ENCODE results near the gene IQSEC1. TPM values are rescaled to one million over a fixed set of nuclear protein-coding genes. Genes with fewer than 3 reads are reported as not detected.

Gene IQSEC1
- total RNA-seq, 1 experiment from 2014 or later = 13.0 TPM

- Histone ChIP-seq H3K4me1 (ENCODE audit: insufficient read depth, low read length, poor library complexity, severe bottlenecking) (no peaks in the 10 kb centered on the region), H3K36me3 (ENCODE audit: insufficient read depth, low read length, poor library complexity, severe bottlenecking) (no peaks in the 10 kb centered on the region), H3K4me3 (ENCODE audit: low read depth, low read length, poor library complexity, severe bottlenecking) (no peak overlapping the region), H3K27me3 (replicated peaks; ENCODE audit: insufficient read depth, low read depth, low read length, poor library complexity) (no peaks in the 10 kb centered on the region), H3K27ac (ENCODE audit: low read depth, low read length, poor library complexity, severe bottlenecking) (no peak overlapping the region), H3K9me3 (ENCODE audit: low read depth, low read length, poor library complexity, severe bottlenecking) (no peaks in the 10 kb centered on the region)
- intact Hi-C loops (cut with micrococcal nuclease; ENCODE audit: unreplicated experiment) = no loop called here
- DNase-seq (ENCODE audit: low spot score) = no peak
- POLR2A ChIA-PET (ENCODE audit: low non-redundant PET) = no interaction called here
- TF ChIP-seq, protein P1, sequence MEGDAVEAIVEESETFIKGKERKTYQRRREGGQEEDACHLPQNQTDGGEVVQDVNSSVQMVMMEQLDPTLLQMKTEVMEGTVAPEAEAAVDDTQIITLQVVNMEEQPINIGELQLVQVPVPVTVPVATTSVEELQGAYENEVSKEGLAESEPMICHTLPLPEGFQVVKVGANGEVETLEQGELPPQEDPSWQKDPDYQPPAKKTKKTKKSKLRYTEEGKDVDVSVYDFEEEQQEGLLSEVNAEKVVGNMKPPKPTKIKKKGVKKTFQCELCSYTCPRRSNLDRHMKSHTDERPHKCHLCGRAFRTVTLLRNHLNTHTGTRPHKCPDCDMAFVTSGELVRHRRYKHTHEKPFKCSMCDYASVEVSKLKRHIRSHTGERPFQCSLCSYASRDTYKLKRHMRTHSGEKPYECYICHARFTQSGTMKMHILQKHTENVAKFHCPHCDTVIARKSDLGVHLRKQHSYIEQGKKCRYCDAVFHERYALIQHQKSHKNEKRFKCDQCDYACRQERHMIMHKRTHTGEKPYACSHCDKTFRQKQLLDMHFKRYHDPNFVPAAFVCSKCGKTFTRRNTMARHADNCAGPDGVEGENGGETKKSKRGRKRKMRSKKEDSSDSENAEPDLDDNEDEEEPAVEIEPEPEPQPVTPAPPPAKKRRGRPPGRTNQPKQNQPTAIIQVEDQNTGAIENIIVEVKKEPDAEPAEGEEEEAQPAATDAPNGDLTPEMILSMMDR (conservative IDR thresholded peaks at IDR 0.05; ENCODE audit: low read depth, low read length) = no peak
- no peak for TF ChIP-seq EZH2 (IDR thresholded peaks at IDR 0.05; ENCODE audit: borderline replicate concordance, low read depth, low read length, poor library complexity, severe bottlenecking)
- no TSS peak for BruUV-seq (replicated peaks)
- CTCF ChIA-PET = interaction anchor here (0.6 kb wide), 1 partner anchor 10 kb away, joined by 7 read pairs; no protein-coding TSS in a partner anchor
Observed at GRCh38 chr3:13106308-13107001, 33.2 kb upstream of the IQSEC1 start.

DNA sequence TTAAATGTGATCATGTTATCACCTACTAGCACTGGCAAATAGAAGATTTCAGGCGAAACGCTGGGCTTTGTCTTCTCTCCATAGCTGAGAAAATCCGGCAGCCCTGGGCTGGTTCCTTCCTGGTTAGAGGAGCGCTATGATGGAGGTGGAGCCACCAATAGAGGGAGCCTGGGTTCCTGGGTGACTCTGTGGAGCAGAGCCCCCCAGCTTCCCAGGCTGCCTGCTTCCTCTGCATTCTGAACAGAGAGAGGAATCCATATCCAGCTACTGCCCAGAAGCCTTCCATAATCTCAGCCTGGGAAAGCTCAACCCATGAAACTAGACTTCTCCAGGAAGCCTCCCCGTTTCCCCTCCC, 32.6 kb upstream of the IQSEC1 start:
- no peaks in the 10 kb centered on the region for H3K9me3 ChIP-seq (ENCODE audit: low read depth, low read length, poor library complexity, severe bottlenecking)
- no TSS peak for BruUV-seq (replicated peaks)
- H3K27ac ChIP-seq (ENCODE audit: low read depth, low read length, poor library complexity, severe bottlenecking) = no peak overlapping the region
- no peak for TF ChIP-seq EZH2 (IDR thresholded peaks at IDR 0.05; ENCODE audit: borderline replicate concordance, low read depth, low read length, poor library complexity, severe bottlenecking)
- TF ChIP-seq, protein P1 (conservative IDR thresholded peaks at IDR 0.05; ENCODE audit: low read depth, low read length) = no peak
- no peaks in the 10 kb centered on the region for H3K4me1 ChIP-seq (ENCODE audit: insufficient read depth, low read length, poor library complexity, severe bottlenecking)
- no peaks in the 10 kb centered on the region for H3K36me3 ChIP-seq (ENCODE audit: insufficient read depth, low read length, poor library complexity, severe bottlenecking)
- ChIA-PET CTCF (interaction anchor here (0.6 kb wide), 1 partner anchor 9 kb away, joined by 7 read pairs; no protein-coding TSS in a partner anchor), POLR2A (ENCODE audit: low non-redundant PET) (no interaction called here)
- no peak for DNase-seq (ENCODE audit: low spot score)
- intact Hi-C loops (cut with micrococcal nuclease; ENCODE audit: unreplicated experiment) = no loop called here
- H3K27me3 ChIP-seq (replicated peaks; ENCODE audit: insufficient read depth, low read depth, low read length, poor library complexity) = no peaks in the 10 kb centered on the region
- no peak overlapping the region for H3K4me3 ChIP-seq (ENCODE audit: low read depth, low read length, poor library complexity, severe bottlenecking)

DNA sequence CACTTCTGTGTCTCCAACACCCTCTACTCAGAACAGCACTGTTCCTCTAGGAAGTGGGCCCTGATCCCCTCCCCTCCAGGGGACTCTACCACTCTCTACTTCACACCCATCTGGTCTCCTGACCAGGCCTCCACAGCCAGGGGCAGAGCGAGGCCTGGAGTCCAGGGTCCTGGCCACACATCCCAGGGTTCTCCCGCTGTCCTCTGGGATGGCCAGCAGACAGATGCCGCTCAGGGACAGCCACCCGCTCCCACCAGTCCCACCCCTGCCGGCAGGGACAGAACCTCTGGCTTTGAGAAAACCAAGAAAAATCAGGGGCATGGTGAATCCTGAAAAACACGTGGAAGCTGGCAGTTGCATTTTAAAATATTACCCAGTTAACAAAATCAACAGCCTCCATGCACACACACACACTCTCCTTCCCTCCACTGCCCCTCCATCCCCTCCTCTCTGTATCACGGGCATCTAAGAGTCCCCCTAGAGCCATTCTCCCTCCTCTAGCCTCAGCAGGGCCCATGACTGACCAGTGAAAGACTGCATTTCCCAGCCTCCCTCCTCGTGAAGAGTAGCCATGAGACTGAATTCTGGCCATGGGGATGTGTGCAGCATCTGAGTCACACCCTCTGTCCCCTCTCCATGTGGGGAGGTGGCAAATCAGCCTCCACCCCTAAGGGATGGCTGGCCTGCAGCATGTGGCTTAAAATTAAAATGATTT, 32.1 kb upstream of the IQSEC1 start:
- CTCF ChIA-PET = no interaction called here
- POLR2A ChIA-PET (ENCODE audit: low non-redundant PET) = no interaction called here
- Histone ChIP-seq H3K27me3 (replicated peaks; ENCODE audit: insufficient read depth, low read depth, low read length, poor library complexity) (no peaks in the 10 kb centered on the region), H3K4me1 (ENCODE audit: insufficient read depth, low read length, poor library complexity, severe bottlenecking) (no peaks in the 10 kb centered on the region), H3K27ac (ENCODE audit: low read depth, low read length, poor library complexity, severe bottlenecking) (no peak overlapping the region), H3K4me3 (ENCODE audit: low read depth, low read length, poor library complexity, severe bottlenecking) (no peak overlapping the region), H3K9me3 (ENCODE audit: low read depth, low read length, poor library complexity, severe bottlenecking) (no peaks in the 10 kb centered on the region), H3K36me3 (ENCODE audit: insufficient read depth, low read length, poor library complexity, severe bottlenecking) (no peaks in the 10 kb centered on the region)
- DNase-seq (ENCODE audit: low spot score) = no peak
- TF ChIP-seq, protein P1 (conservative IDR thresholded peaks at IDR 0.05; ENCODE audit: low read depth, low read length) = no peak
- TF ChIP-seq EZH2 (IDR thresholded peaks at IDR 0.05; ENCODE audit: borderline replicate concordance, low read depth, low read length, poor library complexity, severe bottlenecking) = no peak
- no TSS peak for BruUV-seq (replicated peaks)
- intact Hi-C loops (cut with micrococcal nuclease; ENCODE audit: unreplicated experiment) = no loop called here

Measured in A673 (cell line).